CD4-positive, alpha-beta T cell (primary cell): Measurements from ENCODE around the gene SOST. TPM values are rescaled to one million over a fixed set of nuclear protein-coding genes. Genes with fewer than 3 reads are reported as not detected.

Experiments used
- ATAC-seq: fragments of 200-7000 bp; cut with Tn5 transposase; one replicate; pipeline ENCODE4 v1.10.0; 2022; ENCODE audit warnings: mild to moderate bottlenecking; ENCODE audit not compliant: poor library complexity
- CTCF ChIA-PET: fragments of 350-600 bp; sonication (Branson Sonifier 250); formaldehyde crosslinking; loops from one replicate; lab custom pipeline; 2021; ENCODE audit warnings: antibody characterized with exemption, inconsistent platforms; lab: Charles Lee
- POLR2A ChIA-PET: fragments of 350-600 bp; sonication (Branson Sonifier 250); formaldehyde crosslinking; loops from one replicate; lab custom pipeline; 2021; ENCODE audit warnings: antibody characterized with exemption, inconsistent platforms; lab: Charles Lee
- DNase-seq, 14 experiments: peaks; one replicate each; pipeline ENCODE4 v3.0.0-alpha.2; 2013 to 2020; ENCODE audit warnings: mixed read lengths in 2 of 14
- H3K27ac ChIP-seq, 2 donors: one replicate each; pipeline versions ENCODE4 v1.5.1 to v1.7.0; 2013; ENCODE audit warnings: low read length in 2 of 2, low read depth in 1 of 2, mild to moderate bottlenecking in 1 of 2
- H3K27me3 ChIP-seq, 2 experiments: 1 replicate in 1 of 2; 2 replicates in 1 of 2; pipeline versions ENCODE4 v1.6.1 to v1.7.0; 2013; ENCODE audit warnings: low read length in 2 of 2, control low read depth in 1 of 2, mild to moderate bottlenecking in 1 of 2, moderate library complexity in 1 of 2; ENCODE audit not compliant: insufficient read depth in 2 of 2, control insufficient read depth in 1 of 2
- H3K36me3 ChIP-seq: one replicate; pipeline ENCODE4 v1.6.1; 2013; ENCODE audit warnings: low read length, control low read depth; ENCODE audit not compliant: insufficient read depth
- H3K4me1 ChIP-seq: one replicate; pipeline ENCODE4 v1.6.1; 2013; ENCODE audit warnings: low read length, control low read depth; ENCODE audit not compliant: insufficient read depth
- H3K4me3 ChIP-seq: one replicate; pipeline ENCODE4 v1.5.1; 2013; ENCODE audit warnings: mild to moderate bottlenecking, low read length, moderate library complexity
- H3K9me3 ChIP-seq, 2 experiments: 1 replicate in 1 of 2; 2 replicates in 1 of 2; pipeline versions ENCODE4 v1.6.1 to v1.7.0; 2013; ENCODE audit warnings: low read length in 2 of 2, mild to moderate bottlenecking in 2 of 2, control low read depth in 1 of 2, moderate library complexity in 1 of 2; ENCODE audit not compliant: control insufficient read depth in 1 of 2, insufficient read depth in 1 of 2
- H3K27ac Mint-ChIP-seq: one replicate; pipeline ENCODE4 v1.8.0; 2020; ENCODE audit warnings: mixed read lengths
- H3K27me3 Mint-ChIP-seq: one replicate; pipeline ENCODE4 v1.8.0; 2021; ENCODE audit warnings: mixed read lengths
- H3K36me3 Mint-ChIP-seq: one replicate; pipeline ENCODE4 v1.8.0; 2021; ENCODE audit warnings: low read depth, mixed read lengths
- H3K4me1 Mint-ChIP-seq: one replicate; pipeline ENCODE4 v1.8.0; 2021; ENCODE audit warnings: low read depth, mixed read lengths
- H3K4me3 Mint-ChIP-seq: one replicate; pipeline ENCODE4 v1.8.0; 2020; ENCODE audit warnings: mild to moderate bottlenecking, mixed read lengths
- H3K9me3 Mint-ChIP-seq: one replicate; pipeline ENCODE4 v1.8.0; 2020; ENCODE audit warnings: mixed read lengths
- intact Hi-C, 2 experiments: fragments of 100-400 bp; cut with DNase I in 1 of 2; cut with micrococcal nuclease in 1 of 2; formaldehyde crosslinking; loops; one replicate each; pipeline versions ENCODE4 v1.15.1 to v1.9.0; 2023 to 2025; cut with DNase I, micrococcal nuclease
- total RNA-seq, 174 experiments: library from RNA in 2 of 174; stranded (reverse) in 2 of 174; gene quantifications; one replicate each; pipeline ENCODE4 v1.2.3 and lab custom pipeline; 2021 to 2026
- TF ChIP-seq, protein P1 (sequence below): fragments of 200-600 bp; IDR thresholded peaks from one replicate; pipeline ENCODE4 v1.8.0; 2022; ENCODE audit warnings: antibody characterized with exemption, mild to moderate bottlenecking

The SOST gene
- total RNA-seq, 2 experiments from 2014 or later = not detected

DNA sequence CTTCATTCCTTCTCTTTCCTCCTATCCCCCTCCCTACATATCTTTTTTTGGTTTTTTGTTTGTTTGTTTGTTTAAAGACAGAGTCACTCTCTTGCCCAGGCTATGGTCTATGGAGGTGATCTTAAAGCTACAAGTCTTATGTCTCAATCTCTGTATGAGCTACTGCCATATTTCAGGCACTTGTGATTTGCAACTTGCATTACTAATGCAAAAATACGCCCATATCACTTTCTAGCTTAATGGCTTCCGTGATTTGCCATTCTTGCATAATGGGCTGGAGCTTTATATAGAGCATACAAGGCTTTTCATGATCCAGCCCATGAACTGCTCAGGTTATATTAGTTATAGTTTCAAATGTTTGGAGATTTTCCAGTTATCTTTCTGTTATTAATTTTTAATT is 29.1 kb upstream of the SOST start:
- ChIA-PET CTCF (interaction anchor here (1.2 kb wide), 1 partner anchor 9 kb away, joined by 3 read pairs; the partner anchor contains the start of gene DUSP3), POLR2A (no interaction called here)
- H3K27me3 Mint-ChIP-seq = peaks cover 50% of the 10 kb centered on the region
- H3K36me3 Mint-ChIP-seq = no peaks in the 10 kb centered on the region
- H3K36me3 ChIP-seq = no peaks in the 10 kb centered on the region
- no peak overlapping the region for H3K4me3 Mint-ChIP-seq
- intact Hi-C loops = no loop called here
- TF ChIP-seq, protein P1, sequence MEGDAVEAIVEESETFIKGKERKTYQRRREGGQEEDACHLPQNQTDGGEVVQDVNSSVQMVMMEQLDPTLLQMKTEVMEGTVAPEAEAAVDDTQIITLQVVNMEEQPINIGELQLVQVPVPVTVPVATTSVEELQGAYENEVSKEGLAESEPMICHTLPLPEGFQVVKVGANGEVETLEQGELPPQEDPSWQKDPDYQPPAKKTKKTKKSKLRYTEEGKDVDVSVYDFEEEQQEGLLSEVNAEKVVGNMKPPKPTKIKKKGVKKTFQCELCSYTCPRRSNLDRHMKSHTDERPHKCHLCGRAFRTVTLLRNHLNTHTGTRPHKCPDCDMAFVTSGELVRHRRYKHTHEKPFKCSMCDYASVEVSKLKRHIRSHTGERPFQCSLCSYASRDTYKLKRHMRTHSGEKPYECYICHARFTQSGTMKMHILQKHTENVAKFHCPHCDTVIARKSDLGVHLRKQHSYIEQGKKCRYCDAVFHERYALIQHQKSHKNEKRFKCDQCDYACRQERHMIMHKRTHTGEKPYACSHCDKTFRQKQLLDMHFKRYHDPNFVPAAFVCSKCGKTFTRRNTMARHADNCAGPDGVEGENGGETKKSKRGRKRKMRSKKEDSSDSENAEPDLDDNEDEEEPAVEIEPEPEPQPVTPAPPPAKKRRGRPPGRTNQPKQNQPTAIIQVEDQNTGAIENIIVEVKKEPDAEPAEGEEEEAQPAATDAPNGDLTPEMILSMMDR = no peak
- peaks cover 9% of the 10 kb centered on the region in 2 experiments for H3K27me3 ChIP-seq
- H3K9me3 Mint-ChIP-seq = no peaks in the 10 kb centered on the region
- H3K4me3 ChIP-seq = no peak overlapping the region
- no peaks in the 10 kb centered on the region for H3K4me1 ChIP-seq
- H3K4me1 Mint-ChIP-seq = peaks cover 10% of the 10 kb centered on the region
- ATAC-seq (no peak), DNase-seq (no peak)
- H3K27ac ChIP-seq = no peak overlapping the region
- H3K27ac Mint-ChIP-seq = no peak overlapping the region
- H3K9me3 ChIP-seq = no peaks in the 10 kb centered on the region

DNA sequence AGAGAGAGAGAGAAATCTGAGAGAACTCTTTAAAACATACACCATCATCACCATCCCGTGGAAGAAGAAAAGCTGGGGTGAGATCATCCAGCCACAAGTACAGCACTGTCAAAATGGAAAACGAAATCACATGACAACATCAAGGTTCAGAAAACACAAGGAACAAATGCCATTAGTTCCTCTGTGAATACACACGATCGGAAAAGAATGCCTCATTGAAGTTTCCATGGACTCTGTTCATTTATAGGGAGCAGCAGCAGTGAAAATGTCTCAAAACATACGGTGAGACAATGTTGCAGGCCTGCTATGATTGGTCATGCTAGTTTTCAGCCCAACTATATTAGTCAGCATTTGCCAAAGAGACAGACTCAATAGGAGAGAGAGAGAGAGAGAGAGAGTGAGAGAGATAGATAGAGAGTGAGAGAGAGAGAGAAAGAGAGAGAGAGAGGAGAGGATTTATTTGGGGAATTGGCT is 26.1 kb upstream of the SOST start:
- Mint-ChIP-seq H3K9me3 (no peaks in the 10 kb centered on the region), H3K36me3 (no peaks in the 10 kb centered on the region), H3K27ac (no peak overlapping the region), H3K4me1 (peaks cover 2% of the 10 kb centered on the region), H3K27me3 (peaks cover 59% of the 10 kb centered on the region), H3K4me3 (no peak overlapping the region)
- ATAC-seq = no peak
- ChIA-PET CTCF (no interaction called here), POLR2A (no interaction called here)
- Histone ChIP-seq H3K27ac (no peak overlapping the region), H3K36me3 (no peaks in the 10 kb centered on the region), H3K27me3 (peaks cover 10 to 23% of the 10 kb centered on the region in 2 experiments), H3K4me1 (peaks cover 3% of the 10 kb centered on the region), H3K4me3 (no peak overlapping the region), H3K9me3 (no peaks in the 10 kb centered on the region)
- intact Hi-C loops = no loop called here
- DNase-seq = no peak
- TF ChIP-seq, protein P1 = no peak

DNA sequence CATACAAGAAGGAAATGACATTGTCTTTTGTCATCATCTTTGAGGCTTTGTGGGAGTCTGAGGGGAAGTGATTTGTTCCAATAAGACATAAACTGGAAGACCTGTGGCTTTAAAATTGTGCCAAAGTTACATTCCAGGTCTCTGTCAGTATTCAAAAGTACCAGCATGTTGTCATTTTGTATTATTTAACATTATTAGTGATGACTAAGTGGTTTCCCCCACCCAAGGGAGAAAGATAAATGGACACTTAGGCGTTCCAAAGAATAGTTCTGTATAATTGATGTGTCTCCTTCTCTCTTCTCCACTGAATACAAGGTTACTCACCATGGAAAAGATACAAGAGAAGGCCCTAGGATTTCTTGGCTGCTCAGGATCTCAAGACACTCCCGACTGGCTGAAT is 25.5 kb upstream of the SOST start:
- Histone ChIP-seq H3K27me3 (peaks cover 10 to 23% of the 10 kb centered on the region in 2 experiments), H3K36me3 (no peaks in the 10 kb centered on the region), H3K4me1 (peaks cover 8% of the 10 kb centered on the region), H3K4me3 (no peak overlapping the region), H3K9me3 (no peaks in the 10 kb centered on the region), H3K27ac (no peak overlapping the region)
- Mint-ChIP-seq H3K9me3 (no peaks in the 10 kb centered on the region), H3K36me3 (no peaks in the 10 kb centered on the region), H3K27me3 (peaks cover 57% of the 10 kb centered on the region), H3K4me3 (no peak overlapping the region), H3K4me1 (peaks cover 8% of the 10 kb centered on the region), H3K27ac (no peak overlapping the region)
- TF ChIP-seq, protein P1 = no peak
- DNase-seq (no peak), ATAC-seq (no peak)
- intact Hi-C loops = no loop called here
- CTCF ChIA-PET = no interaction called here
- POLR2A ChIA-PET = no interaction called here
